Measurements from ENCODE around the gene GALNT10. TPM values are rescaled to one million over a fixed set of nuclear protein-coding genes. Genes with fewer than 3 reads are reported as not detected.

GALNT10 gene
- total RNA-seq, 1 experiment from 2014 or later, result 22.9 TPM

- POLR2A ChIA-PET, result no interaction called here
- TF ChIP-seq ZNF396 (CRISPR knock-in tag; IDR thresholded peaks at IDR 0.05; ENCODE audit: borderline replicate concordance), result no peak
- no peak for TF ChIP-seq NR2C2 (CRISPR knock-in tag; IDR thresholded peaks at IDR 0.05)
- TF ChIP-seq ARID4B (CRISPR knock-in tag; IDR thresholded peaks at IDR 0.05; ENCODE audit: borderline replicate concordance), result no peak
- no peak for TF ChIP-seq ZNF219 (CRISPR knock-in tag; IDR thresholded peaks at IDR 0.05; ENCODE audit: borderline replicate concordance)
- no peak for TF ChIP-seq TCF7 (CRISPR knock-in tag; IDR thresholded peaks at IDR 0.05; ENCODE audit: low read depth)
- TF ChIP-seq USF1 (CRISPR knock-in tag; IDR thresholded peaks at IDR 0.05), result no peak
- no peak for TF ChIP-seq AR (CRISPR knock-in tag; IDR thresholded peaks at IDR 0.05)
- no peak for TF ChIP-seq USF2 (CRISPR knock-in tag; IDR thresholded peaks at IDR 0.05)
- no peak for TF ChIP-seq ZNF423 (CRISPR knock-in tag; IDR thresholded peaks at IDR 0.05)
- no peak for TF ChIP-seq PREB (CRISPR knock-in tag; IDR thresholded peaks at IDR 0.05; ENCODE audit: borderline replicate concordance)
- no peak for TF ChIP-seq NFATC4 (CRISPR knock-in tag; IDR thresholded peaks at IDR 0.05)
- TF ChIP-seq CBFB (CRISPR knock-in tag; IDR thresholded peaks at IDR 0.05; ENCODE audit: low read depth), result no peak
- no peak for TF ChIP-seq ZNF425 (CRISPR knock-in tag; conservative IDR thresholded peaks at IDR 0.05)
- TF ChIP-seq FOXP1 (CRISPR knock-in tag; IDR thresholded peaks at IDR 0.05; ENCODE audit: borderline replicate concordance), result no peak
- TF ChIP-seq JAZF1 (CRISPR knock-in tag; IDR thresholded peaks at IDR 0.05), result no peak
- no peak for TF ChIP-seq ZNF281 (CRISPR knock-in tag; IDR thresholded peaks at IDR 0.05)
- no peak for TF ChIP-seq NFE2L1 (CRISPR knock-in tag; IDR thresholded peaks at IDR 0.05)
- TF ChIP-seq MLX (CRISPR knock-in tag; IDR thresholded peaks at IDR 0.05), result no peak
- no peak for TF ChIP-seq GTF2I (CRISPR knock-in tag; conservative IDR thresholded peaks at IDR 0.05)
- ATAC-seq, result no peak
- DNase-seq (ENCODE audit: low spot score), result no peak
- Mint-ChIP-seq H3K27ac (no peak overlapping the region), H3K4me1 (peaks cover 3% of the 10 kb centered on the region; the same call in 1 of the 2 replicates), H3K4me3 (no peak overlapping the region), H3K36me3 (peaks cover 2% of the 10 kb centered on the region; the same call in 1 of the 2 replicates), H3K27me3 (ENCODE audit: low read depth) (no peaks in the 10 kb centered on the region), H3K9me3 (no peaks in the 10 kb centered on the region)
- CTCF ChIA-PET, result interaction anchor here (0.6 to 1.2 kb wide), 4 partner anchors 67 to 239 kb away, joined by 3 to 4 read pairs (median 3); no protein-coding TSS in a partner anchor
These were observed 120.8 kb downstream of the GALNT10 start for GRCh38 chr5:154311362-154311761.

Measured in WTC11 (cell line).